HEK293 (cell line): ENCODE measurements around the gene KLK4.
A peak's percentile ranks its signal among the peaks of the same experiment; 100 is the strongest.

Source experiments
- CTCF ChIA-PET: fragments of 350-600 bp; formaldehyde crosslinking; extraction: SDS; loops from one replicate; lab custom pipeline; 2021; ENCODE audit warnings: antibody characterized with exemption; lab: Yijun Ruan, JAX
- POLR2A ChIA-PET: fragments of 300-600 bp; formaldehyde crosslinking; extraction: SDS; loops from one replicate; lab custom pipeline; 2020; ENCODE audit warnings: antibody characterized with exemption, inconsistent platforms; lab: Yijun Ruan, JAX
- H3K27ac ChIP-seq: fragments of 200-500 bp; sonication (Bioruptor generic); 2 replicates; pipeline ENCODE4 v1.5.1; 2014; ENCODE audit warnings: low read depth, low read length, control low read depth, inconsistent platforms; ENCODE audit errors: extremely low read depth
- H3K36me3 ChIP-seq, 2 experiments: fragments of 200-500 bp in 1 of 2; sonication (Bioruptor generic) in 1 of 2; 1 replicate in 1 of 2; 2 replicates in 1 of 2; pipeline ENCODE4 v1.5.1; 2014 to 2017; ENCODE audit warnings: inconsistent platforms in 2 of 2, low read length in 2 of 2; ENCODE audit not compliant: control insufficient read depth in 2 of 2, insufficient read depth in 1 of 2
- H3K4me1 ChIP-seq: fragments of 200-500 bp; sonication (Bioruptor generic); 2 replicates; pipeline ENCODE4 v1.5.1; 2014; ENCODE audit warnings: mild to moderate bottlenecking, low read length, inconsistent platforms; ENCODE audit not compliant: control insufficient read depth, insufficient read depth
- H3K4me3 ChIP-seq: 2 replicates; pipeline ENCODE4 v1.5.1; 2011; ENCODE audit warnings: low read depth, mild to moderate bottlenecking, control low read depth, low read length, moderate library complexity
- H3K9me3 ChIP-seq: fragments of 200-500 bp; sonication (Bioruptor generic); 2 replicates; pipeline ENCODE4 v1.5.1; 2014; ENCODE audit warnings: low read depth, low read length, inconsistent platforms; ENCODE audit not compliant: control insufficient read depth, insufficient read depth
- GLIS1 ChIP-seq: fragments of 450-650 bp; formaldehyde crosslinking; IDR thresholded peaks from 2 replicates; pipeline ENCODE4 v1.5.1; 2016; ENCODE audit warnings: missing biosample characterization, missing genetic modification characterization
- OVOL3 ChIP-seq: fragments of 450-650 bp; formaldehyde crosslinking; IDR thresholded peaks from 2 replicates; pipeline ENCODE4 v1.5.1; 2016; ENCODE audit warnings: missing biosample characterization, missing genetic modification characterization
- ZNF140 ChIP-seq: fragments of 450-650 bp; formaldehyde crosslinking; IDR thresholded peaks from 2 replicates; pipeline ENCODE4 v1.5.1; 2016; ENCODE audit warnings: missing biosample characterization, missing genetic modification characterization
- ZNF239 ChIP-seq: fragments of 450-650 bp; formaldehyde crosslinking; IDR thresholded peaks from 2 replicates; pipeline ENCODE4 v1.5.1; 2016; ENCODE audit warnings: missing biosample characterization, missing genetic modification characterization
- ZNF24 ChIP-seq: fragments of 450-650 bp; formaldehyde crosslinking; IDR thresholded peaks from 2 replicates; pipeline ENCODE4 v1.5.1; 2016; ENCODE audit warnings: missing biosample characterization, missing genetic modification characterization
- ZNF311 ChIP-seq: fragments of 450-650 bp; formaldehyde crosslinking; IDR thresholded peaks from 2 replicates; pipeline ENCODE4 v1.5.1; 2017; ENCODE audit warnings: missing biosample characterization, missing genetic modification characterization, borderline replicate concordance
- ZNF366 ChIP-seq: fragments of 450-650 bp; formaldehyde crosslinking; conservative IDR thresholded peaks from 2 replicates; pipeline ENCODE4 v1.5.1; 2016; ENCODE audit warnings: missing biosample characterization, missing genetic modification characterization
- ZNF600 ChIP-seq: fragments of 450-650 bp; formaldehyde crosslinking; IDR thresholded peaks from 2 replicates; pipeline ENCODE4 v1.5.1; 2016; ENCODE audit warnings: missing biosample characterization, missing genetic modification characterization
- ZNF610 ChIP-seq: fragments of 450-650 bp; formaldehyde crosslinking; IDR thresholded peaks from 2 replicates; pipeline ENCODE4 v1.5.1; 2016; ENCODE audit warnings: missing biosample characterization, missing genetic modification characterization, borderline replicate concordance
- ZNF768 ChIP-seq: fragments of 450-650 bp; formaldehyde crosslinking; IDR thresholded peaks from 2 replicates; pipeline ENCODE4 v1.5.1; 2018; ENCODE audit warnings: missing biosample characterization, mild to moderate bottlenecking, missing genetic modification characterization
- TF ChIP-seq, protein P1 (sequence below): fragments of 450-650 bp; formaldehyde crosslinking; IDR thresholded peaks from 2 replicates; pipeline ENCODE4 v1.5.1; 2016; ENCODE audit warnings: missing biosample characterization, missing genetic modification characterization
- TF ChIP-seq, protein P2 (sequence below): fragments of 450-650 bp; formaldehyde crosslinking; IDR thresholded peaks from 2 replicates; pipeline ENCODE4 v1.5.1; 2016; ENCODE audit warnings: missing biosample characterization, missing genetic modification characterization
- TF ChIP-seq, protein P3 (sequence below): fragments of 450-650 bp; formaldehyde crosslinking; IDR thresholded peaks from 2 replicates; pipeline ENCODE4 v1.5.1; 2016; ENCODE audit warnings: missing biosample characterization, missing genetic modification characterization
- TF ChIP-seq, protein P4 (sequence below): fragments of 450-650 bp; formaldehyde crosslinking; IDR thresholded peaks from 2 replicates; pipeline ENCODE4 v1.5.1; 2016; ENCODE audit warnings: missing biosample characterization, missing genetic modification characterization
- TF ChIP-seq, protein P5 (sequence below): fragments of 450-650 bp; formaldehyde crosslinking; IDR thresholded peaks from 2 replicates; pipeline ENCODE4 v1.5.1; 2017; ENCODE audit warnings: missing biosample characterization, missing genetic modification characterization

The KLK4 gene

DNA sequence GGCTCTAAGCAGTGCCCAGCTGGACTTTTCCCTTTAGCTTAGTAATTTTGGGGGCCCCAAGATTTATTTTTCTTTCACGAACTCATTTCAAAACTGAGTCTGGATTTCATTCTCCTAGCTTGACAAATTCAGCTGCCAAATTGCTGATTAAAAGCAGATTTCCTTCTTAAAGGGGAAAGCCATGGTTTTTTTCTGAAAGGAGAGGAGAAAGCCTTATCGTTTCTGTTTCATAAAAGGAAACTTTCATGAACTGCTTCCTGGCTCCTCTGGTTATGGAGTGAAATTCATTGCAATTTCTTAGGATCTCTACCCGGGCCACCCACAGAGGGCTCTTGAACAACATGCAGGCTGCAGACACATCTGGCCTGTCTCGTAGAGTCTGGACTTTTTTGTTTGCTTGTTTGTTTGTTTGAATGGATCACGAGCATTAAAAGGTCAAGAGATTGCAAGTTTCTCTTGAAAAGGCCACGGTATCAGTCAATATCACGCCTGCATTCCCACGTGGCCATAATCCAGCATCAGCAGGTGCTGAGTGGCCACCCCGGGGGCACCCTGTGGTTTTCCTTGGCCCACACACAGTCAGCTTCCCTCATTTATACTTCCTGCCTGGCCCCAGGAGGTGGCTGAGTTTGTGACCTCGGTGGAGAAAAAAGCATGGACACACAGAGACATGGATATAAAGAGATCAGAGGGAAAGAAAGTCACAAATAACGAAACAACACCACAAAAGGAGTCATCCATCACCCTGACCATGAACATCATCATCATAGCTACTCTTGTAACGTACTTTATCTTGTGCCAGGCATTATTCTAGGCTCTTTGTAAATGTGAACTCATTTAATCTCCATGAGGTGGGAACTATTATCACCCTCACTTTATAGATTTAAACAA, 10.5 kb upstream of the KLK4 start (continued):
- TF ChIP-seq, protein P1, sequence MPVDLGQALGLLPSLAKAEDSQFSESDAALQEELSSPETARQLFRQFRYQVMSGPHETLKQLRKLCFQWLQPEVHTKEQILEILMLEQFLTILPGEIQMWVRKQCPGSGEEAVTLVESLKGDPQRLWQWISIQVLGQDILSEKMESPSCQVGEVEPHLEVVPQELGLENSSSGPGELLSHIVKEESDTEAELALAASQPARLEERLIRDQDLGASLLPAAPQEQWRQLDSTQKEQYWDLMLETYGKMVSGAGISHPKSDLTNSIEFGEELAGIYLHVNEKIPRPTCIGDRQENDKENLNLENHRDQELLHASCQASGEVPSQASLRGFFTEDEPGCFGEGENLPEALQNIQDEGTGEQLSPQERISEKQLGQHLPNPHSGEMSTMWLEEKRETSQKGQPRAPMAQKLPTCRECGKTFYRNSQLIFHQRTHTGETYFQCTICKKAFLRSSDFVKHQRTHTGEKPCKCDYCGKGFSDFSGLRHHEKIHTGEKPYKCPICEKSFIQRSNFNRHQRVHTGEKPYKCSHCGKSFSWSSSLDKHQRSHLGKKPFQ (tag by site-specific recombination), result no peak
- TF ChIP-seq, protein P2, sequence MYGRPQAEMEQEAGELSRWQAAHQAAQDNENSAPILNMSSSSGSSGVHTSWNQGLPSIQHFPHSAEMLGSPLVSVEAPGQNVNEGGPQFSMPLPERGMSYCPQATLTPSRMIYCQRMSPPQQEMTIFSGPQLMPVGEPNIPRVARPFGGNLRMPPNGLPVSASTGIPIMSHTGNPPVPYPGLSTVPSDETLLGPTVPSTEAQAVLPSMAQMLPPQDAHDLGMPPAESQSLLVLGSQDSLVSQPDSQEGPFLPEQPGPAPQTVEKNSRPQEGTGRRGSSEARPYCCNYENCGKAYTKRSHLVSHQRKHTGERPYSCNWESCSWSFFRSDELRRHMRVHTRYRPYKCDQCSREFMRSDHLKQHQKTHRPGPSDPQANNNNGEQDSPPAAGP (tag by site-specific recombination), result no peak
- TF ChIP-seq ZNF366 (tag by site-specific recombination) (peak; percentile 15; the same call in 1 of the 2 replicates), OVOL3 (tag by site-specific recombination) (no peak), ZNF610 (tag by site-specific recombination) (no peak), ZNF140 (tag by site-specific recombination) (no peak), GLIS1 (tag by site-specific recombination) (peak; percentile 98), ZNF24 (tag by site-specific recombination) (no peak), ZNF239 (tag by site-specific recombination) (no peak), ZNF311 (no peak), ZNF600 (tag by site-specific recombination) (peak; percentile 71; the same call in 1 of the 2 replicates)
- TF ChIP-seq, protein P3, sequence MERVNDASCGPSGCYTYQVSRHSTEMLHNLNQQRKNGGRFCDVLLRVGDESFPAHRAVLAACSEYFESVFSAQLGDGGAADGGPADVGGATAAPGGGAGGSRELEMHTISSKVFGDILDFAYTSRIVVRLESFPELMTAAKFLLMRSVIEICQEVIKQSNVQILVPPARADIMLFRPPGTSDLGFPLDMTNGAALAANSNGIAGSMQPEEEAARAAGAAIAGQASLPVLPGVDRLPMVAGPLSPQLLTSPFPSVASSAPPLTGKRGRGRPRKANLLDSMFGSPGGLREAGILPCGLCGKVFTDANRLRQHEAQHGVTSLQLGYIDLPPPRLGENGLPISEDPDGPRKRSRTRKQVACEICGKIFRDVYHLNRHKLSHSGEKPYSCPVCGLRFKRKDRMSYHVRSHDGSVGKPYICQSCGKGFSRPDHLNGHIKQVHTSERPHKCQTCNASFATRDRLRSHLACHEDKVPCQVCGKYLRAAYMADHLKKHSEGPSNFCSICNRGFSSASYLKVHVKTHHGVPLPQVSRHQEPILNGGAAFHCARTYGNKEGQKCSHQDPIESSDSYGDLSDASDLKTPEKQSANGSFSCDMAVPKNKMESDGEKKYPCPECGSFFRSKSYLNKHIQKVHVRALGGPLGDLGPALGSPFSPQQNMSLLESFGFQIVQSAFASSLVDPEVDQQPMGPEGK (tag by site-specific recombination), result peak; percentile 37; the same call in 1 of the 2 replicates
- TF ChIP-seq, protein P4, sequence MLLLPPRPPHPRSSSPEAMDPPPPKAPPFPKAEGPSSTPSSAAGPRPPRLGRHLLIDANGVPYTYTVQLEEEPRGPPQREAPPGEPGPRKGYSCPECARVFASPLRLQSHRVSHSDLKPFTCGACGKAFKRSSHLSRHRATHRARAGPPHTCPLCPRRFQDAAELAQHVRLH (tag by site-specific recombination), result no peak
- TF ChIP-seq, protein P5, sequence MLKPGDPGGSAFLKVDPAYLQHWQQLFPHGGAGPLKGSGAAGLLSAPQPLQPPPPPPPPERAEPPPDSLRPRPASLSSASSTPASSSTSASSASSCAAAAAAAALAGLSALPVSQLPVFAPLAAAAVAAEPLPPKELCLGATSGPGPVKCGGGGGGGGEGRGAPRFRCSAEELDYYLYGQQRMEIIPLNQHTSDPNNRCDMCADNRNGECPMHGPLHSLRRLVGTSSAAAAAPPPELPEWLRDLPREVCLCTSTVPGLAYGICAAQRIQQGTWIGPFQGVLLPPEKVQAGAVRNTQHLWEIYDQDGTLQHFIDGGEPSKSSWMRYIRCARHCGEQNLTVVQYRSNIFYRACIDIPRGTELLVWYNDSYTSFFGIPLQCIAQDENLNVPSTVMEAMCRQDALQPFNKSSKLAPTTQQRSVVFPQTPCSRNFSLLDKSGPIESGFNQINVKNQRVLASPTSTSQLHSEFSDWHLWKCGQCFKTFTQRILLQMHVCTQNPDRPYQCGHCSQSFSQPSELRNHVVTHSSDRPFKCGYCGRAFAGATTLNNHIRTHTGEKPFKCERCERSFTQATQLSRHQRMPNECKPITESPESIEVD (tag by site-specific recombination), result no peak

DNA sequence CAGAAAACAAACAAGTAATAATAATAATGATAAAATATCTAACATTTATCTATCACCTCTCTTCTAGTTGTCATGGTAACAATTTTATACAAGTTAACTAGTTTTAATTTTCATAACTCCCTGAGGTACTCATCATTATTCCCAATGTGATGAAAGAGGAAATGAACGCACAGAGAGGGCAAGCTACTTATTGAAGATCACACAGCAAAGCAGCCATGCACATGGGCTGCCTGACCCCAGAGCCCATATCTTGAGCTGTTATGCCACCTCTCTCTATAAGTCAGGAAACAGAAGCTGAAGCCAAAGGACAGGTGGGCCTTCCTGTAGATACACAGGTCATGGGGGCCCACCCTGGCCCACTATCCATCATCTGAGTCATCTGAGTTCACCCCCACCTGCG, 4.9 kb upstream of the KLK4 start:
- TF ChIP-seq ZNF600 (tag by site-specific recombination), result no peak
- TF ChIP-seq ZNF768 (tag by site-specific recombination), result 0 out of 2 replicates have a peak, but pooled peaks have one; percentile 69
- no peaks in the 10 kb centered on the region for H3K36me3 ChIP-seq
- POLR2A ChIA-PET, result interaction anchor here (0.6 to 1.5 kb wide), 2 partner anchors 45 to 111 kb away, joined by 4 to 9 read pairs; no protein-coding TSS in a partner anchor
- peaks cover 3% of the 10 kb centered on the region for H3K4me1 ChIP-seq
- H3K4me3 ChIP-seq, result no peak overlapping the region
- H3K27ac ChIP-seq, result no peak overlapping the region
- H3K9me3 ChIP-seq, result no peaks in the 10 kb centered on the region
- CTCF ChIA-PET, result interaction anchor here (0.7 kb wide), 2 partner anchors 10 to 50 kb away, joined by 3 to 4 read pairs; no protein-coding TSS in a partner anchor
